ENCODE data around the gene KCNMA1.

DNA sequence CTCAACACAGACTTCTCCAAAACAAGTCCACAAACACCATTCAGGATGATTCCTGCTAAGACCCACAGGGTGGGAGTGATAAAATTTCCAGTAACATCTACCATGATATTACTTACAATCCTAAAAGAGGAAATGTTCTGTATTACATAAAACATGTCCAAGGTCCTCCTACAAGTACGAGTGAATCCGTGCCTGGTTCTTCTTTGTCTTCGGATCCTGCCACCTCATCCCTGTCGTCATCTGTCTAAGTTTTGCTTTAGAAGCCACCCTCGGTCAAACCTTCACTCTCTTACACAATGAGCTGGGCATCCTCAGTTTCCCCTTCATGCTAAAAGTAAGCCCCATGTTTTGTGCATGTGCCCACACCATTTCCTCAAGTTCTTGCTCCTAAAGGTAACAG lies 279.0 kb downstream of the KCNMA1 start:
- TF ChIP-seq, protein P1, sequence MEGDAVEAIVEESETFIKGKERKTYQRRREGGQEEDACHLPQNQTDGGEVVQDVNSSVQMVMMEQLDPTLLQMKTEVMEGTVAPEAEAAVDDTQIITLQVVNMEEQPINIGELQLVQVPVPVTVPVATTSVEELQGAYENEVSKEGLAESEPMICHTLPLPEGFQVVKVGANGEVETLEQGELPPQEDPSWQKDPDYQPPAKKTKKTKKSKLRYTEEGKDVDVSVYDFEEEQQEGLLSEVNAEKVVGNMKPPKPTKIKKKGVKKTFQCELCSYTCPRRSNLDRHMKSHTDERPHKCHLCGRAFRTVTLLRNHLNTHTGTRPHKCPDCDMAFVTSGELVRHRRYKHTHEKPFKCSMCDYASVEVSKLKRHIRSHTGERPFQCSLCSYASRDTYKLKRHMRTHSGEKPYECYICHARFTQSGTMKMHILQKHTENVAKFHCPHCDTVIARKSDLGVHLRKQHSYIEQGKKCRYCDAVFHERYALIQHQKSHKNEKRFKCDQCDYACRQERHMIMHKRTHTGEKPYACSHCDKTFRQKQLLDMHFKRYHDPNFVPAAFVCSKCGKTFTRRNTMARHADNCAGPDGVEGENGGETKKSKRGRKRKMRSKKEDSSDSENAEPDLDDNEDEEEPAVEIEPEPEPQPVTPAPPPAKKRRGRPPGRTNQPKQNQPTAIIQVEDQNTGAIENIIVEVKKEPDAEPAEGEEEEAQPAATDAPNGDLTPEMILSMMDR (IDR thresholded peaks at IDR 0.05), result no peak
- TF ChIP-seq POLR2A (IDR thresholded peaks at IDR 0.05), result no peak
